BJ (cell line): ENCODE results near the gene CEP162. TPM values are rescaled to one million over a fixed set of nuclear protein-coding genes. Genes with fewer than 3 reads are reported as not detected.

Source experiments
- CTCF ChIA-PET: fragments of 350-600 bp; formaldehyde crosslinking; extraction: SDS; loops from one replicate; lab custom pipeline; 2021; ENCODE audit warnings: antibody characterized with exemption, inconsistent platforms; lab: Yijun Ruan, JAX
- POLR2A ChIA-PET: fragments of 300-600 bp; sonication (Branson Sonifier 250); formaldehyde crosslinking; extraction: SDS; loops from one replicate; lab custom pipeline; 2021; ENCODE audit warnings: antibody characterized with exemption; lab: Charles Lee
- DNase-seq: peaks from one replicate; pipeline ENCODE4 v3.0.0-alpha.2; 2011; ENCODE audit warnings: low read depth
- H3K27me3 ChIP-seq: 2 replicates; pipeline ENCODE4 v1.6.0; 2011; ENCODE audit warnings: low read length; ENCODE audit not compliant: control insufficient read depth, insufficient read depth
- H3K36me3 ChIP-seq: 2 replicates; pipeline ENCODE4 v1.5.1; 2011; ENCODE audit warnings: low read length; ENCODE audit not compliant: control insufficient read depth, insufficient read depth
- H3K4me3 ChIP-seq: 2 replicates; pipeline ENCODE4 v1.5.1; 2011; ENCODE audit warnings: low read depth, mild to moderate bottlenecking, control low read depth, low read length
- CTCF ChIP-seq: IDR thresholded peaks from 2 replicates; pipeline ENCODE4 v1.5.1; 2011; ENCODE audit warnings: low read depth, mild to moderate bottlenecking, control low read depth, inconsistent platforms, low read length, moderate library complexity; ENCODE audit not compliant: insufficient read depth
- polyA plus RNA-seq: library from polyadenylated mRNA; depleted of rRNA; stranded (reverse); fragments of >200 nt; gene quantifications from 2 replicates; pipeline ENCODE4 v1.2.3, GENCODE V29; 2011

The CEP162 gene
- polyA plus RNA-seq, 1 experiment: 0.75 TPM

- ChIA-PET POLR2A (no interaction called here), CTCF (no interaction called here)
- Histone ChIP-seq H3K36me3 (no peaks in the 10 kb centered on the region), H3K4me3 (no peak overlapping the region), H3K27me3 (no peaks in the 10 kb centered on the region)
- no peak for TF ChIP-seq CTCF
- no peak for DNase-seq
Measured at GRCh38 chr6:84095156-84095555, 132.3 kb downstream of the CEP162 start.

DNA sequence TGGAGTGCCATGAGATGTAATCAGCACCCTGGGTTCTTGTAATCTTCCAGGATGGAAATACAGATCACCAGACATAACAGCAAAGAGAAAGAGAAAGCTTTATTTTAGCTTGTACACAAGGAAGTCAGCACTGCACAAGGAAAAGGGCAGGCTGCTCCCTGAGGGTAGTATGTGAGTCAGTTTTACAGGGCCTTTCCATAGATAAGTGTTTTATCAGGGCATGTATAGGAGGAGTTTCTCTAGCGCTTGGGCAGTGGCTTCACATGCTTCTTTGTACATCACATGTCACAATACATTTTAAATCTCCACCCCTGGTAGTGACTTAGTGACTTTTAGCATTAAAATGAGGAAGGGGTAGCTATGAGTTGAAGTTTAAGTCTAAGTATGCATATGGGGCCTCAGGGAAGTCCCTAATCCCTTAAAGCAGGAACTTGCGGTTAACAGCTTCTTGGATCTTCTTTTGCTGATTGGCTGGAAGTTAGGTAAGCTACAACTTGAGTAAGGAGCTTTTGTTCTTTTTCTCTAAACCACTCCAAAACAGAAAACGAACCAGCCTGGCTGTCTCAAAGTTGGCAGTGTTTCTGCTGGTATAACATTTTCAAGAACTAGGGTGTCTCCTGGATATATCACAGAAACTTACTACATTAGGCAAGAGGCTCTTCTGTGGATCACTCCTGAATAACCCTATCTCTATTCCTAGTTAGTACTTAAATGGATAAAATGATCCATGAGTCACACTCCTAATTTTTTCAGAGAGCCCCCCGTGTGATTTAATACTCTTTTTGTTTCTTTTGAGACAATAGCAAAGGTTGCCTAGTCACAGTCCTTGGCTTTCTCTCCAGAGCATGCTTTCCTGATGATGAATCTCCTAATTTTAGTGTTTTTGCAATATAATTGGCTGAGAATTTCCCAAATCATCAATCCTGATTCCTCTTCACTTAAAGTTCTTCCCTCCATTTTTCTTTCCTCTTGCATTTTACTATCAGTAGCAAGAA is 133.7 kb downstream of the CEP162 start:
- ChIA-PET CTCF (interaction anchor here (0.7 kb wide), 1 partner anchor 13 kb away, joined by 3 read pairs; no protein-coding TSS in a partner anchor), POLR2A (no interaction called here)
- Histone ChIP-seq H3K36me3 (no peaks in the 10 kb centered on the region), H3K4me3 (no peak overlapping the region), H3K27me3 (no peaks in the 10 kb centered on the region)
- TF ChIP-seq CTCF: no peak
- DNase-seq: no peak

- Histone ChIP-seq H3K27me3 (no peaks in the 10 kb centered on the region), H3K4me3 (no peak overlapping the region), H3K36me3 (no peaks in the 10 kb centered on the region)
- no peak for DNase-seq
- ChIA-PET POLR2A (no interaction called here), CTCF (interaction anchor here (0.8 kb wide), 1 partner anchor 150 kb away, joined by 3 read pairs; no protein-coding TSS in a partner anchor)
- TF ChIP-seq CTCF: no peak
Measured at GRCh38 chr6:84089552-84089951, 137.9 kb downstream of the CEP162 start.

GRCh38 chr6:84089081-84089480 is 138.4 kb downstream of the CEP162 start:
- no peak for DNase-seq
- Histone ChIP-seq H3K4me3 (no peak overlapping the region), H3K36me3 (no peaks in the 10 kb centered on the region), H3K27me3 (no peaks in the 10 kb centered on the region)
- TF ChIP-seq CTCF: no peak
- ChIA-PET POLR2A (no interaction called here), CTCF (interaction anchor here (0.8 kb wide), 1 partner anchor 150 kb away, joined by 3 read pairs; no protein-coding TSS in a partner anchor)
